ENCODE results near the gene PIEZO2. TPM values are rescaled to one million over a fixed set of nuclear protein-coding genes. Genes with fewer than 3 reads are reported as not detected.

Gene PIEZO2
- total and polyA plus RNA-seq, 2 donors (not counting 1 experiment from before 2014, with no cell fraction given) = not detected

GRCh38 chr18:10939822-10940221 lies 209.5 kb downstream of the PIEZO2 start:
- H3K4me1 ChIP-seq (ENCODE audit: control insufficient read depth in 2 of 2, insufficient read depth in 2 of 2, low read length in 2 of 2) = no peaks in the 10 kb centered on the region
- H3K9me3 ChIP-seq (ENCODE audit: control extremely low read depth in 1 of 3, control insufficient read depth in 2 of 3, insufficient read depth in 1 of 3, low read length in 2 of 3) = peaks cover 1 to 12% (median 3%) of the 10 kb centered on the region in 3 donors
- ChIA-PET POLR2A (no interaction called here), CTCF (no interaction called here)
- no peak for TF ChIP-seq EZH2 (IDR thresholded peaks at IDR 0.05; ENCODE audit: borderline replicate concordance, insufficient read depth, low read depth, low read length, poor library complexity, severe bottlenecking)
- TF ChIP-seq CTCF (IDR thresholded peaks at IDR 0.05) = no peak
- intact Hi-C loops (cut with micrococcal nuclease) = no loop called here
- no peak overlapping the region for H3K27ac ChIP-seq (ENCODE audit: low read length in 2 of 2)
- H3K4me1 Mint-ChIP-seq = no peaks in the 10 kb centered on the region
- no peak overlapping the region for H2AFZ ChIP-seq (ENCODE audit: insufficient read depth, low read depth, low read length, poor library complexity, severe bottlenecking)
- WGBS (ENCODE audit: insufficient coverage) = no CpG with 5 or more reads among the region's 6 CpGs
- ATAC-seq (ENCODE audit: low read depth) (no peak), DNase-seq (no peak)
- H3K79me2 ChIP-seq (ENCODE audit: control insufficient read depth, insufficient read depth, low read length) = no peaks in the 10 kb centered on the region
- no peaks in the 10 kb centered on the region for H4K20me1 ChIP-seq (ENCODE audit: control insufficient read depth, insufficient read depth, low read length, poor library complexity, severe bottlenecking)
- no peak overlapping the region for H3K4me3 ChIP-seq (ENCODE audit: control extremely low read depth in 1 of 5, extremely low read depth in 1 of 5, insufficient read depth in 1 of 5, low read depth in 2 of 5, low read length in 4 of 5)
- H3K9me3 Mint-ChIP-seq (ENCODE audit: insufficient read depth) = peaks cover 14% of the 10 kb centered on the region
- no peak overlapping the region for H3K27ac Mint-ChIP-seq
- H3K9ac ChIP-seq (ENCODE audit: low read length) = no peak overlapping the region
- H3K4me3 Mint-ChIP-seq = no peak overlapping the region
- H3K36me3 ChIP-seq (replicated peaks in 1 of 2; ENCODE audit: control extremely low read depth in 1 of 2, control insufficient read depth in 1 of 2, extremely low read depth in 1 of 2, insufficient read depth in 2 of 2, low read length in 1 of 2) = no peaks in the 10 kb centered on the region
- H3K27me3 Mint-ChIP-seq = peaks cover 11% of the 10 kb centered on the region
- no peak overlapping the region for H3K4me2 ChIP-seq (replicated peaks; ENCODE audit: low read depth, low read length, poor library complexity, severe bottlenecking)
- peaks cover 0 to 4% (median 2%) of the 10 kb centered on the region in 4 experiments for H3K27me3 ChIP-seq (replicated peaks in 1 of 4; ENCODE audit: control extremely low read depth in 1 of 4, control insufficient read depth in 3 of 4, insufficient read depth in 4 of 4, low read length in 3 of 4)

- TF ChIP-seq EZH2 (IDR thresholded peaks at IDR 0.05; ENCODE audit: borderline replicate concordance, insufficient read depth, low read depth, low read length, poor library complexity, severe bottlenecking) (no peak), CTCF (IDR thresholded peaks at IDR 0.05) (no peak)
- no peaks in the 10 kb centered on the region for H3K4me1 ChIP-seq (ENCODE audit: control insufficient read depth in 2 of 2, insufficient read depth in 2 of 2, low read length in 2 of 2)
- Mint-ChIP-seq H3K27ac (no peak overlapping the region), H3K4me3 (no peak overlapping the region), H3K27me3 (peaks cover 11% of the 10 kb centered on the region), H3K4me1 (no peaks in the 10 kb centered on the region), H3K9me3 (ENCODE audit: insufficient read depth) (peaks cover 7% of the 10 kb centered on the region)
- H3K4me2 ChIP-seq (replicated peaks; ENCODE audit: low read depth, low read length, poor library complexity, severe bottlenecking) = no peak overlapping the region
- no peak overlapping the region for H3K27ac ChIP-seq (ENCODE audit: low read length in 2 of 2)
- no peaks in the 10 kb centered on the region for H4K20me1 ChIP-seq (ENCODE audit: control insufficient read depth, insufficient read depth, low read length, poor library complexity, severe bottlenecking)
- no peaks in the 10 kb centered on the region for H3K79me2 ChIP-seq (ENCODE audit: control insufficient read depth, insufficient read depth, low read length)
- DNase-seq = no peak
- no peak overlapping the region for H3K9ac ChIP-seq (ENCODE audit: low read length)
- ChIA-PET CTCF (no interaction called here), POLR2A (no interaction called here)
- no peak overlapping the region for H3K4me3 ChIP-seq (ENCODE audit: control extremely low read depth in 1 of 5, extremely low read depth in 1 of 5, insufficient read depth in 1 of 5, low read depth in 2 of 5, low read length in 4 of 5)
- H2AFZ ChIP-seq (ENCODE audit: insufficient read depth, low read depth, low read length, poor library complexity, severe bottlenecking) = no peak overlapping the region
- no peaks in the 10 kb centered on the region for H3K36me3 ChIP-seq (replicated peaks in 1 of 2; ENCODE audit: control extremely low read depth in 1 of 2, control insufficient read depth in 1 of 2, extremely low read depth in 1 of 2, insufficient read depth in 2 of 2, low read length in 1 of 2)
- WGBS (ENCODE audit: insufficient coverage) = 13% methylated on average over 1 of the region's 6 CpGs
- intact Hi-C loops (cut with micrococcal nuclease) = no loop called here
- peaks cover 0 to 4% (median 2%) of the 10 kb centered on the region in 4 experiments for H3K27me3 ChIP-seq (replicated peaks in 1 of 4; ENCODE audit: control extremely low read depth in 1 of 4, control insufficient read depth in 3 of 4, insufficient read depth in 4 of 4, low read length in 3 of 4)
- H3K9me3 ChIP-seq (ENCODE audit: control extremely low read depth in 1 of 3, control insufficient read depth in 2 of 3, insufficient read depth in 1 of 3, low read length in 2 of 3) = peaks cover 0 to 7% (median 1%) of the 10 kb centered on the region in 3 donors
- no peak for ATAC-seq (ENCODE audit: low read depth)
Measured at GRCh38 chr18:10937743-10938640, 211.4 kb downstream of the PIEZO2 start.

All from B cell (primary cell).